Panc1 (cell line): Measurements from ENCODE around the gene FHAD1. TPM values are rescaled to one million over a fixed set of nuclear protein-coding genes. Genes with fewer than 3 reads are reported as not detected.

Experiments used
- ATAC-seq: fragments of 200-7000 bp; cut with Tn5 transposase; 2 replicates; pipeline ENCODE4 v1.9.1; 2020; ENCODE audit warnings: mild to moderate bottlenecking, moderate library complexity
- BruUV-seq: library from RNA; stranded (reverse); fragments of 400-500 nt; replicated peaks from 2 replicates; lab custom pipeline; 2021; lab: Mats Ljungman, UMichigan
- CTCF ChIA-PET: fragments of 300-600 bp; sonication (Branson Sonifier 250); formaldehyde crosslinking; loops from one replicate; lab custom pipeline; 2022; ENCODE audit warnings: antibody characterized with exemption; lab: Charles Lee
- POLR2A ChIA-PET: fragments of 300-600 bp; sonication (Branson Sonifier 250); formaldehyde crosslinking; loops from one replicate; lab custom pipeline; 2022; ENCODE audit warnings: antibody characterized with exemption; lab: Charles Lee
- DNase-seq: peaks from one replicate; pipeline ENCODE4 v3.0.0-alpha.2; 2010; ENCODE audit warnings: low read depth, low spot score
- H3K27ac ChIP-seq: 2 replicates; pipeline ENCODE4 v1.5.1; 2011; ENCODE audit warnings: mild to moderate bottlenecking, low read length, inconsistent platforms
- H3K27me3 ChIP-seq: fragments of 200-500 bp; sonication (Bioruptor generic); 2 replicates; pipeline ENCODE4 v1.6.0; 2014; ENCODE audit warnings: low read length, inconsistent platforms; ENCODE audit not compliant: control insufficient read depth, insufficient read depth
- H3K36me3 ChIP-seq: fragments of 200-500 bp; sonication (Bioruptor generic); 2 replicates; pipeline ENCODE4 v1.5.1; 2014; ENCODE audit warnings: inconsistent platforms, mild to moderate bottlenecking, low read length, moderate library complexity; ENCODE audit not compliant: control insufficient read depth, insufficient read depth
- H3K4me1 ChIP-seq: 2 replicates; pipeline ENCODE4 v1.5.1; 2011; ENCODE audit warnings: inconsistent platforms, mild to moderate bottlenecking, low read length, moderate library complexity; ENCODE audit not compliant: control insufficient read depth, insufficient read depth
- H3K4me3 ChIP-seq, 2 experiments: 2 replicates each; pipeline ENCODE4 v1.5.1; 2011 to 2012; ENCODE audit warnings: low read depth in 2 of 2, low read length in 2 of 2, mild to moderate bottlenecking in 2 of 2, inconsistent platforms in 1 of 2, moderate library complexity in 1 of 2
- H3K9me3 ChIP-seq: fragments of 200-500 bp; sonication (Bioruptor generic); 2 replicates; pipeline ENCODE4 v1.5.1; 2014; ENCODE audit warnings: low read depth, mild to moderate bottlenecking, inconsistent platforms, low read length, moderate library complexity; ENCODE audit not compliant: control insufficient read depth, insufficient read depth
- CTCF ChIP-seq: fragments of 450-650 bp; IDR thresholded peaks from 2 replicates; pipeline ENCODE4 v1.5.1; 2017; ENCODE audit warnings: mild to moderate bottlenecking
- POLR2AphosphoS5 ChIP-seq: IDR thresholded peaks from 2 replicates; pipeline ENCODE4 v1.6.1; 2012; ENCODE audit warnings: mild to moderate bottlenecking, low read depth, low read length, moderate library complexity
- REST ChIP-seq, 2 experiments: IDR thresholded peaks; 2 replicates each; pipeline ENCODE4 v1.6.1; 2011 to 2012; ENCODE audit warnings: low read depth in 2 of 2, control low read depth in 1 of 2, low read length in 1 of 2, mild to moderate bottlenecking in 1 of 2, moderate library complexity in 1 of 2; ENCODE audit not compliant: insufficient read depth in 1 of 2
- SIN3A ChIP-seq: IDR thresholded peaks from 2 replicates; pipeline ENCODE4 v1.6.1; 2012; ENCODE audit warnings: low read depth, mild to moderate bottlenecking, low read length, moderate library complexity, borderline replicate concordance; ENCODE audit not compliant: insufficient read depth
- TCF7L2 ChIP-seq: IDR thresholded peaks from 2 replicates; pipeline ENCODE4 v1.6.1; 2011; ENCODE audit warnings: mild to moderate bottlenecking, low read depth, low read length, inconsistent platforms
- in situ Hi-C: cut with HindIII; loops from 2 replicates; pipeline ENCODE4 v1.10.0; 2016; ENCODE audit warnings: low sequenced_read_pairs, low pct_unique_long_range_greater_than_20kb
- intact Hi-C: fragments of 100-400 bp; cut with micrococcal nuclease; formaldehyde crosslinking; loops from one replicate; pipeline ENCODE4 v1.10.0; 2022; ENCODE audit not compliant: unreplicated experiment
- total RNA-seq: library from RNA; stranded (reverse); gene quantifications from one replicate; pipeline ENCODE4 v1.2.1, GENCODE V29; 2021; ENCODE audit not compliant: unreplicated experiment

The FHAD1 gene
- total RNA-seq, 1 experiment from 2014 or later = 0.23 TPM

GRCh38 chr1:15400627-15401026 lies 153.6 kb downstream of the FHAD1 start:
- BruUV-seq = no TSS peak
- TF ChIP-seq REST (IDR thresholded peaks at IDR 0.05; ENCODE audit: insufficient read depth in 1 of 2, low read depth in 2 of 2, low read length in 1 of 2) (no peak), CTCF (no peak), SIN3A (no peak)
- CTCF ChIA-PET = no interaction called here

GRCh38 chr1:15401391-15402055 lies 154.5 kb downstream of the FHAD1 start:
- ATAC-seq (no peak), DNase-seq (no peak)
- H3K27me3 ChIP-seq = no peaks in the 10 kb centered on the region
- ChIA-PET POLR2A (no interaction called here), CTCF (no interaction called here)
- H3K27ac ChIP-seq = no peak overlapping the region
- peaks cover 7% of the 10 kb centered on the region; the same call in 1 of the 2 replicates for H3K9me3 ChIP-seq
- no peaks in the 10 kb centered on the region for H3K36me3 ChIP-seq
- TF ChIP-seq POLR2AphosphoS5 (no peak), SIN3A (no peak), TCF7L2 (no peak), CTCF (no peak), REST (IDR thresholded peaks at IDR 0.05; ENCODE audit: insufficient read depth in 1 of 2, low read depth in 2 of 2, low read length in 1 of 2) (no peak)
- H3K4me3 ChIP-seq = no peak overlapping the region
- no TSS peak for BruUV-seq
- H3K4me1 ChIP-seq = 0 out of 2 replicates have a peak, but pooled peaks cover 3% of the 10 kb centered on the region
- in situ Hi-C loops = no loop called here
- intact Hi-C loops = no loop called here

More at GRCh38 chr1:15400627-15401026, 153.6 kb downstream of the FHAD1 start:
- DNase-seq (no peak), ATAC-seq (no peak)
- Histone ChIP-seq H3K36me3 (no peaks in the 10 kb centered on the region), H3K4me1 (0 out of 2 replicates have a peak, but pooled peaks cover 3% of the 10 kb centered on the region), H3K27ac (no peak overlapping the region), H3K9me3 (peaks cover 7% of the 10 kb centered on the region; the same call in 1 of the 2 replicates), H3K4me3 (no peak overlapping the region), H3K27me3 (no peaks in the 10 kb centered on the region)
- in situ Hi-C loops = no loop called here
- intact Hi-C loops = no loop called here
- POLR2A ChIA-PET = no interaction called here
